Right renal cortex interstitium (tissue), 3 donors: ENCODE data around the gene IMPG1. TPM values are rescaled to one million over a fixed set of nuclear protein-coding genes. Genes with fewer than 3 reads are reported as not detected.

ENCODE experiments used
- DNase-seq, 3 donors: peaks; one replicate each; pipeline ENCODE4 v3.0.0-alpha.2; 2013; ENCODE audit warnings: low read depth in 3 of 3, low spot score in 2 of 3
- polyA plus RNA-seq, 3 donors: library from polyadenylated mRNA; unstranded; fragments of 120-200 nt; gene quantifications; one replicate each; pipeline ENCODE4 v1.2.1, GENCODE V29; 2013; ENCODE audit not compliant: insufficient read length in 3 of 3

The IMPG1 gene, protein sequence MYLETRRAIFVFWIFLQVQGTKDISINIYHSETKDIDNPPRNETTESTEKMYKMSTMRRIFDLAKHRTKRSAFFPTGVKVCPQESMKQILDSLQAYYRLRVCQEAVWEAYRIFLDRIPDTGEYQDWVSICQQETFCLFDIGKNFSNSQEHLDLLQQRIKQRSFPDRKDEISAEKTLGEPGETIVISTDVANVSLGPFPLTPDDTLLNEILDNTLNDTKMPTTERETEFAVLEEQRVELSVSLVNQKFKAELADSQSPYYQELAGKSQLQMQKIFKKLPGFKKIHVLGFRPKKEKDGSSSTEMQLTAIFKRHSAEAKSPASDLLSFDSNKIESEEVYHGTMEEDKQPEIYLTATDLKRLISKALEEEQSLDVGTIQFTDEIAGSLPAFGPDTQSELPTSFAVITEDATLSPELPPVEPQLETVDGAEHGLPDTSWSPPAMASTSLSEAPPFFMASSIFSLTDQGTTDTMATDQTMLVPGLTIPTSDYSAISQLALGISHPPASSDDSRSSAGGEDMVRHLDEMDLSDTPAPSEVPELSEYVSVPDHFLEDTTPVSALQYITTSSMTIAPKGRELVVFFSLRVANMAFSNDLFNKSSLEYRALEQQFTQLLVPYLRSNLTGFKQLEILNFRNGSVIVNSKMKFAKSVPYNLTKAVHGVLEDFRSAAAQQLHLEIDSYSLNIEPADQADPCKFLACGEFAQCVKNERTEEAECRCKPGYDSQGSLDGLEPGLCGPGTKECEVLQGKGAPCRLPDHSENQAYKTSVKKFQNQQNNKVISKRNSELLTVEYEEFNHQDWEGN
- 1 to 10 TPM; 1.9 to 2.2 (median 1.9) TPM for polyA plus RNA-seq

DNA sequence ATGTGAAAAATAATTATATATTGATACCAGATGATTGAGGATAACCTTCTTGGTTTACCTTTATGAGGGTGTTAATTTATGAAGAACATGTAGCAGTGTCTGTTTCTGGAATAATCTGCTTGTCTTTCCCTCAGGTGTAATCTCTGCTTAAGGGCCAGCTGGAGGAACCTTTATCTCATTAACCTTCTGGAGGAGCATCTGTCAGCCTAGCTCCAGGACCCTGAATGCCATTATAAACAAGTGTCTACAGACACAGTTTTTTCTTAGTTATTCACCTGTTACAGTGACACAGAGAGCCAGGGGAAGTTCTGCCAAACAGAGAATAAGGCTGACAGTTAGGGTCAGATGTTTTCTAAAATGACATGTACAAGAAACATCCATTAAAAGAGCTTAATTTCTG lies at the start of gene IMPG1:
IMPG1 (minus strand) TSS at position 101 of the 400 bp plus-strand sequence. CDS start 174 bp downstream, outside the sequence.
- DNase-seq, result no peak

DNA sequence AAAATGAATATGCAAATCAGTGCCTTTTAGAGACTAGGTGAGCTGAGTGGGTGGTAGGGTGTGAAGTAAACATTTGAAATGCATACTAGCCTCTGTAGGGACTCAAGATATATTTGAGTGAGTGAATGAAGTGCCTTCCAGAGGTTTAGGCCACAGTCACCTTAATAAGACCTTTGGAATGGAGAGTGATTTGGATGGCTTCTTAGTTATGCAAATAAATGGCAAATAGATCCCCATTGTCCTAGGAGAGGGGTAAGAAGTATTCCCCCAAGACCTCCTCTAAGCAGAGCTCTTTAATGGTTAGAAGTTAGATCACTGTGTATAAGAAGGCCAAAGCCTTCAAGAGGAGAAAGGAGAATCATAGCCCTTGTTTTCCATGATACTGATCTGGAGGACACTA lies 47.8 kb upstream of the IMPG1 start:
- no peak for DNase-seq

DNA sequence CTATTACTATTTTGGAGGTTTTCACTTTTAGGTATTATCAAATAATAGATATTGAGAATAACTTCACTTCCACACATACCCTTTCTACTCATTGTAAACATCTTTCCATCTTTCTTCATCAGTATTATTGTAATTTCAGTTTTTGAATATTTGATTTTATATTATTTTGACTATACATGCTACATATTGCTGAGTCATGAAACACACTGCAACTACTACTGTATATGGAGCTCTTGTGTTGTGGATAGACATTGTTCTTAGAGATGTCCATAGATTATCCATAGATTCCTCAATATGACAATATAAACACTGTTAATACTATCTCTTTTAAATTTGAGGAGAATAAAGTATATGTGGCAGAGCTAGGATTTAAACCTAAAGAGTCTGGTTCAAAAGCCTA lies 819 bp upstream of the IMPG1 start:
- no peak for DNase-seq

DNA sequence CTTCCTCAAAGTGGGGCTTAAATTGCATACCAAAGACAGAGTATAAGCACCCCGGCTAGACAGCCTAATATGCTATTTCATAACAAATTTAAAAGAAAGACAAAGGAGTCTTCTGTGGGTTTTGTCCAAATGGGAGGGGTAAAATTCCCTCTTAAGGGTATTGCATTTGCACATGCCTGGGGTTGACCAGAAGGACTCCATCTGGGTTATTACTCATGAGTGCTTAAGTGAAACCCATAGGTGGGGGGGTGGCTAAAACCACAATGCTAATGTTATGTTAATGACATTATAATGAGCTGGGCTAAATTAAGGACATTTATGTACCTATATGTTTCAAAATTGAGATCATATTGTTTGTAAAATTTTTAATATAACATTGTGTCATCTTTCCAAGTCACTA lies 15.0 kb downstream of the IMPG1 start:
- no peak for DNase-seq

DNA sequence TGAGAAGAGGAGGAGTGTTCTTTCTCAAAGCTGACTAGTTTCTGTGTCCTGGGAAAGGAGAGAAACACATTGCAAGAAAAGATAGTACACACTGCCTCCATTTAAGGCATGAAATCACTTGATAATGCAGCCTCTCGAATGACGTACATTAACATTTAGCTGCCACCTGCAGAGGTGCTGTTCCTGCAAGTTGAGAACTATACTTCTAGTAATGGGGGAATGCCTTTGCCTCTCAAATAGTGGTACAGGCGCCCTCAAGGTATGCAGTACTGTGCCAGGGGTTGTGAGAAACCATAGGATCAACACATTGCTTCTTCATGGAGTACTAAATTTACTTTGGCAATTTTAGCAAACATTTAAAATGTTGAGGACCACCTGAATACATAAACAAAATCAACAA lies 20.1 kb downstream of the IMPG1 start:
- DNase-seq, result no peak

DNA sequence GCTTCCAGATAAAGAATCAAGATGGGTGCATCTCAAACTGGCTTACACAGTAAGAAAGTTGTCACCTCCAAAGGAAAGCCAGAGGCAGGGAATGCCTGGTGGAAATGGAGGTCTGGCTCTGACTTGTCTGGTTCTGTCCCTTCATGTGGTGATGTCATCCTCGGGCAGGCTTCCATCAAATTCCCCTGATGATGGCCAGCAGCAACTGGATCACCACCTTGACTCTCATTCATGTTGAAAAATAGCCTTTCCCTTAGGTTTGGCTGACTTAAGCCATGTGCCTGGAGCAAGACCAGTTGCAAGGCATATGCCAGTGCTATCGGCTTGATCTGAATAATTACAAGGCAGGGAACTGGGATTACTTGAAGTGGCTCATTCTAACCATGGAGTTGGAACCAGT lies 28.8 kb downstream of the IMPG1 start:
- DNase-seq, result no peak

DNA sequence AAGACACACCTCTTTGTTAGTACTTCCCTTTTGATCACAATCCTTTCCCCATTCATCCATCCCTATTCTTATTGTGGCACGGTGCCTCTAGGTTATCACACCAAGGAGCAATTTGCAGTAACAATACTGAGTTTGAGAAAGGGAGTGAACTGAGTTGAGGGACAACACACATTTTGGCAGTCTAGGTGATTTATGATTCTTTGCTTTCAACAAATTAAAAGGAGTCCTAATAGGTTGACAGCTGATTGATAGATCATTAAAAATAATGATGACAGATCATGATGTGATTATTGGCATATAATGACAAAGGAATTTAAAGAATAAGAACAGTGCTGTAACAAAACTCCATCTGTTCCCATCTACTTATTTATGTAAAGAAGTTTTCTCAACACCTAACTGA lies 36.7 kb downstream of the IMPG1 start:
- DNase-seq, result no peak

DNA sequence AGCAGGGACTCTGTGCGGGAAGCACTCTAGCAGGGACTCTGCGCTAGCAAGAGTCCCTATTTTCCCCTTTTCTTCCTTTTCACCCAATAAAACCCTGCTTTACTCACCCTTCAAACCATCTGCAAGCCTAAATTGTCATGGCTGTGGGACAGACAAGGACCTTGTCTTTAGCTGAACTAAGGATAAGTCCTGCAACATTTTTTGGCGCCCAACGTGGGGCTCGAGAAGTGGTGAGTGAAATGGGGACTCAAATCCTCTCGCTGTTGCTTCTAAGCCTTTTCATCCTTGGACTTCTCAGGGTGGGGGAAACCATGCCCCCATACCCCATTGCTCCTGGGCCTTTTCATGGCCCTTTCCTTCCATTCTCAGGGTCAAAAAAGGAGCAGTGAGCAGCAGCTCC lies 46.4 kb downstream of the IMPG1 start:
- no peak for DNase-seq

DNA sequence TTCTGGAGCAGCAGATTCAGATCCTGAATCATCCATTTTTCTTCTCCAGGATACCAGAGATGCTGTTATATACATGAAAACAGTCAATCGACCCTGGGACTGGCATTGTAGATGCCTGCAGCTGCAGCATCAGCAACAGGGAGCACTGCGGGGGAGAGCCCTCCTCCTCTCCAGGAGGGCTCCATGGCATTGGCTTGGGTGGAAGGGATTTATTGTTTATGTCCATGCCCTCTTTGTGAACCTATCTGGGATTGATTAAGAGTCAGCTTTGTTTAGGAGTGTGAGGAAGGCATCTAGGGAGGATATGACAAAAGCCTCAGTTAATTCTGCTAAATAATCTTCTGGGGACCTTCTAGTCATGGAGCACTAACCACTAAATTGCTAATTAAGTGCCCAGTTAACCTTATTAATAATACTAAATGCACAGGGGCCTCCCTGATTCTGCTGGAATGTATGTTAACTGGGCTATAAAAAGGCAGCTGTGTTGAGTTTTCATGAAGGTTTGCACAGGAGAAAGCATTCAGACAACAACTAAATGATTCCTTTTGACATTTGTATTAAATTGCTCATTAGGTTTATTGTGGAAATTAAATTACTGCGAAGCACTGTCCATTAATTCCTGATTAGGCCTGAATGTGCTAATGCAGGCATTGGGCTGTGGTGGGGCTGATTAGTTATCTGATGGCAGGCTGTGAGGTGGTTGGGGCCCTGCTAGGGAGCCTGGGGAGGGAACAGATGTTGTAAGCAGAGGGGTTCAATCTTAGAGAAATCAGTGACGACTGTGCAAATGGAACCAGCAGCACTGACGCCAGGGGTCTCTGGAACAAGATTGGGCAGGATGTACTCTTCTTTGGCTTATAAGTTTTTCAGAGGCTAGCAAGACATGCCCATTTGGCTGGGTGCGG lies 57.6 kb downstream of the IMPG1 start:
- no peak for DNase-seq

DNA sequence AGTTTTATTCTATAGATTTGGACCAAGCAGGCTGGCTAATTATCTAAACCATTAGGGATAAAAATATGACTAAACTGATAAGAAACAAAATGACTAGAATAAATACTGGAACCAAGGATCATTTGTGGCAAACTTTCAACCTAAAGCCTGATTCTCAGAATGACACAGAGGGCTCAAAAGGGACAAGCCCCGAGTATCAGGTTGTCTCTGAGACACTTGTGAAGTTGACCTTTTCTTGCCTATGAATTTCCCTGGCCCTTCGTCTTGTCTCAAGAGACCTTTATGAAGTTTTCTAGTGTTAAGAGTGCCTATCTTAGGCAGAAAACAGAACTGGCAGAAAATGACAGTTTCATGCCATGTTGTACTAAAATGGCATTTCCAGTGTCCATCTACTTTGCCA lies 68.3 kb downstream of the IMPG1 start:
- DNase-seq, result no peak

DNA sequence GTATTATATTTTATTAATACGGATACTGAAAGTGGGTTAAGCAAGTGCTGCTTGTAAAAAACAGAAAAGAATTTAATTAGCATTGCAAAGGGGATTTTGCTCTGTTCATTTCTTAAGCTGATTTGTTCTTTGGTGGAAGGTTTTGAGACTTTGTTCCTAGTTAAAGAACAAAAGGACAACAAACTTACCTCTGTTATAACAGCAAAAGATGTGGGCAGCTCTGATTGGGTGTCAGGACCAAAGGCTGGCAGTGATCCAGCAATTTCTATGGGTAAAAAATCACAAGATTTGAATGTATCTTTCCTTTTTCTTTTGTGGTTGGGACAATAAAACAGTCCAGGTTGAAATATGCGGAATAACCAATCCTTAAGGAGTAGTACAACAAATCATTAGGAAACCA lies 68.8 kb downstream of the IMPG1 start:
- DNase-seq, result no peak

DNA sequence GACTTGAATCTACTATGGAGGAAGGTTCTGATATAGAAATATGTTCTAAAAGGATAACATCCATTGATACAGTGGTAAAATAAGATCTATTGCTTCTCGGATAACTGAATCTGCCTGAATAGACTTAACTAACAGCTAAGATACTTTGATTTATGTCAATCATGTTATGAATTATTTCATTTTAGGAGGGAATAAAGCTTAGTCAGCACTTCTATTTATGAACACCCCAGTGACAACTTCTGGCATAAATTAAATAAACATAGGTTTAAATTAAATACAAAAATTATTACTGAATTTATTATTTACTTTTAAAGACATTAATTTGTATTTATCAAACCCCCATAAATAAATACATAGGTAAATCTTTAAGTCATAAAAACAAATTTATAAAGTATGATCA lies 69.3 kb downstream of the IMPG1 start:
- DNase-seq, result no peak

DNA sequence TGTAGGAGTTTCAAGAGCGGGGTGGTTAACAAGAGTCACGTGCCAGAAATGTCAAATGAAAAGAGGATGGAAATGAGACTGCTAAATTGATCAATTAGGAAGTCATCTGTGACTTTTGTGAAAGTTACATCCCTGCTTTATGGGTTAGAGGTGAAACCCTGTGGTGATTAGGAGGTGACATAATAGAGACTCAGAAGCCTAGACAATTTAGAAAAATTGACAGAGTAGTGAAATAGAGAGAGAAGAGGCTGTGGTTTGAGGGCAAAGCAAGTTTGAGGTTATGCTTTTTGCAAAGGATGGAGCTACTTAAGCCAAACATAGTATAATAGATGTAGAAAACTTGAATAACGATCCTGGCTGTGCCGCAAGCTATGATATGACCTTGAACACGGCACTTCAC lies 71.8 kb downstream of the IMPG1 start:
- no peak for DNase-seq

DNA sequence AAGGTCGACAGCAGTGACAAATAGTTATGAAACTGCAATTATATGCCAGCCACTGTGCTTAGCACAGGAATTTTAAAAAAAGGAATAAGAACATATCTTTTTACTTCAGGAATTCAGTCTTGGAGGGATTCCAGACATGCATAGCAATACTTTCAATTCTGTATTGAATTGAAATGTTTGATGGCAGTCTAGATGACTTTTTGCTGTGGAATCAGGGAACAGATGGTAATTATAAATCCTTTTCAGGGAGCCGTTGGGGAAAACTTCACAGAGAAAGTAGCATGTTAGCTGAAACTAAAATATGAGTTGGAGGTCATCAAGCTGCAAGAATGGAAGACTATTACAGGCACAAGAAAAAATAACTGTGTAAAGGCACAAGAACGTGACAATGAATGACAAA lies 74.8 kb downstream of the IMPG1 start:
- no peak for DNase-seq

DNA sequence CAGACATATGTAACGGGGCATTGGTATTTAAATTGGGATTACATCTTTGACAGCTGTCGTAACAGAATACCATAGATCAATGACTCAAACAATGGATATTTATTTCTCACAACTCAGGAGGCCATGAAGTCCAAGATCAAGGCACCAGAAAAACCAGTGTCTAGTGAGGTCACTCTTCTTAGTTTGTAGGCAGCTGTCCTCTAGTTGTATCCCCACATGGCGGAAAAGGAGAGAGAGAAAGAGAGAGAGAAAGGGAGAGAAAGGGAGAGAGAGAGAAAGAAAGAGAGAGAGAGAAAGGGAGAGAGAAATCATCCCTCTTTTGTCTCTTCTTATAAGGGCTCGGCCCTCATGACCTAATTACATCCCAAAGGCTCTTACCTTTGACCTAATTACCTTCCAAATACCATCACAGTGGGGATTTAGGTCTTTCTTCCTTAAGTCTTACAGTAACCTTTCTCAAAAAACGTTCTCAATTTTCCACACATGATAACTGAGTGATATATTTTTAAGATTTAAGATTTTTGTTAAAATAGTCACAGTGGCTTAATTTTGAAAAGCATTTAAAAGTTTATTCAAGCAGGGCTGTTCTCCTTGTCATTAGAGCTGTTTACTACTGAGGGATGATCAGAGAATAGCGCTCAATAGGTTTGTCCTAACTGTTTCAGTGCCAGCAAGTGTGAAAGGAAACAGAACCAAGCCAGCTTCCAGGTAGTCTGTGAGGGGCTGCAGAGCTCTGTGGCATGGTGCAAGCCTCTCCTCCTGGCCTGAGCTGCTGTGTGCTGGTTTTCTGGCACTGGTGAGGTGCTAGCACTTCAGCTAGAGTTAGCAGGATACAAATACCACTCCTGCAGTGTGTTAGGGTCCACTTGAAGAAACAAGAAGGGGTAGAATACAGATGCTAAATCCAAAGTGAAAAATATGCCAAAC lies 79.0 kb downstream of the IMPG1 start:
- no peak for DNase-seq

DNA sequence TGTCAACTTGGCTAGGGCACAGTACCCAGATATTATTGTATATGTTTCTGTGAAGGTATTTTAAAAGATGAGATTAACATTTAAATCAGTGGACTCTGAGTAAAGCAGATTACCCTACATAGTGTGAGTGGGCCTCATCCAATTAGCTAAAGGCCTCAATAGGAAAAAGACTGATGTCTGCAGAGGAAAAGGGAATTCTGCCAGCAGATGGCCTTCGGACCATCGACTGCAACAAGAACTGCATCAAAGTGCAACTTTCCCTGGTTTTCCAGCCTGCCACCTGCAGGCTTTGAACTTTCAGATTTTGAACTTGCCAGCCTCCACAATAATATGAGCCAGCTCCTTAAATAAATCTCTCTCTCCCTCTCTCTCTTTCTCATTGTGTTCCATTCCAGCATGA lies 80.5 kb downstream of the IMPG1 start:
- no peak for DNase-seq

DNA sequence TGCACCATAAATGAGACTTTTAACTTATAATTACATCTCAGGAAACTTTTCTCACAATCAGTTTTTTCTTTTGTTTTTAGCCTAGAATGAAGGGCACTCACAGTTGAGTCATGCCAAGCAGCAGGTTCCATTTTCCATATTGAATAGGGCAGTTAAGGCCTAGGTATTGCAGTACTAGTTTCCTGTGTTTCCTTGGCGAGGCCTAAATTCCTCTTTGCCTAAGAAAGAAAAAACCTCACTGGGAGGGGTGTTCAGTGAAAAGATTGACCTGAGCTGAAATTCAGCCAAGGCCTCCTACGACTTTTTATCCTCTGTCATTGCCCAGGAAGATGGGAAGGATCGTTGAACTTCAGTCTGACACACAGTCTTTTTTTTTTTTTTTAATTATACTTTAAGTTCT lies 85.5 kb downstream of the IMPG1 start:
- no peak for DNase-seq

DNA sequence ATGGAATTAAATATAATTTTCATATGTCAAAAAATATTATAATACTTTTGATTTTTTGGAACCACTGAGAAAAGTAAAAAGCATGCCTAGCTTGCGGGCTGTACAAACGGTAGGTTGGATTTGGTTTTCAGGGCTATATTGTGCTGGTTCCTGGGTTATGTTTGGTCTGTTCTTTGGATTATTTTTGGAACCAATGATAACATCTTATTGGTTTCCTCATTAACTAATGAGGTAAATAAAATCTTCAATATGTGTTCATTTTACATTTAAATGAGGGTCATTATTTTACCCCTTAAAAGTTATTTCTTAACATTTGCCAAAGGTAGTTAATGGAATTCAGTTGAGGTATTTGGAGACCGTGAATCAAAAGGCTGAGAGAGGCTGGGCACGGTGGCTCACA lies 96.6 kb downstream of the IMPG1 start:
- no peak for DNase-seq

DNA sequence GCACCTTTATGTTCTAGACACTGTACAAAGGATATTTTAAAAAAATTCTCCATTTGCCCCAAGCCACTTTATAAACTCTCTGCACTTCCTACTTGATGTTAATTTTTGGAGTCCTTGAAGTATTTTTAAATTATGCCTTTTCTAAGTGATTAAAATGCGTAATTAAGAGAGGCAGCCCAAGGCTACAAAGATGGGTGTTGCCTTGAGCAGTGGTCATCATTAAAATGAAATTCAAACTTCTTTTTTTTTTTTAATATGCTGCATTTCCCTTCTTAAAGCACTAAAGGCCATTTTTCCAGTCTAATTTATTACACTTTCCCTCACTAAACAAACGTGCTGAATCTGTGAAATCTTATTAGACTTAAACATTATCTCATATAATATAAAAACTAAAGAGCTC lies 102.4 kb downstream of the IMPG1 start:
- DNase-seq, result no peak

DNA sequence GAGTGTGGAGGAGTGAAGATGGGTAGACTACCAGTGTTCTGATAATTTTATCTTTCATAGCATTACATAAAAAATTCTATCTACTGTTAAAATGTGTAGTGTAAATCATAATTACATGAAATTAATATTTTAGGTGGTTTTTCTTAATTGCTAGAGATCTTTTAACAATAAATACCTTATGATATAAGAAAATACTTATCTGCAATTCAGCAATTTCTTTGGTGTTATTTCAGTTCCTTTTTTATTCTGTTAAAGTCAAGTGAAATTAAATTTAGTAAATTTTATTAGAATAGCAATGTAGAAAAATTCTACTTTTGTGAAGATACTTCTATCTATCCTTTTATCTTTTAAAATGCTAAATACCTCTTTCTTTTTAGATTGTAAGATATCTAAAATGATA lies 104.3 kb downstream of the IMPG1 start:
- no peak for DNase-seq
